ENCODE data around the gene PSMA5.

- TF ChIP-seq POLR2AphosphoS5 (IDR thresholded peaks at IDR 0.05) (no peak), CTCF (IDR thresholded peaks at IDR 0.05) (no peak), POLR2A (IDR thresholded peaks at IDR 0.05) (no peak)
These were observed 48.4 kb upstream of the PSMA5 start for GRCh38 chr1:109474697-109475096.

Data from suprapubic skin (tissue), 4 donors.